BLaER1 (cell line): ENCODE data around the gene SRRD.
A peak's percentile ranks its signal among the peaks of the same experiment; 100 is the strongest.

Experiments used
- H3K27ac ChIP-seq: shearing (Covaris generic); formaldehyde crosslinking; 2 replicates; pipeline ENCODE4 v1.8.1; 2022
- H3K27me3 ChIP-seq: shearing (Covaris generic); formaldehyde crosslinking; 2 replicates; pipeline ENCODE4 v1.8.1; 2022
- H3K36me3 ChIP-seq: shearing (Covaris generic); formaldehyde crosslinking; 2 replicates; pipeline ENCODE4 v1.8.1; 2022
- H3K4me1 ChIP-seq: shearing (Covaris generic); formaldehyde crosslinking; 2 replicates; pipeline ENCODE4 v1.8.1; 2022
- H3K4me2 ChIP-seq: shearing (Covaris generic); formaldehyde crosslinking; 2 replicates; pipeline ENCODE4 v1.8.1; 2022
- H3K4me3 ChIP-seq: shearing (Covaris generic); formaldehyde crosslinking; 2 replicates; pipeline ENCODE4 v1.8.1; 2022
- H3K9ac ChIP-seq: shearing (Covaris generic); formaldehyde crosslinking; 2 replicates; pipeline ENCODE4 v1.8.1; 2022
- H3K9me3 ChIP-seq: shearing (Covaris generic); formaldehyde crosslinking; 2 replicates; pipeline ENCODE4 v1.8.1; 2022
- H4K20me1 ChIP-seq: shearing (Covaris generic); formaldehyde crosslinking; 2 replicates; pipeline ENCODE4 v1.8.1; 2022
- Cebpa-rat ChIP-seq: shearing (Covaris generic); IDR thresholded peaks from 2 replicates; pipeline ENCODE4 v1.8.1; 2022

Gene SRRD

GRCh38 chr22:26481112-26481693, 2.5 kb upstream of the SRRD start:
- H3K27me3 ChIP-seq = no peaks in the 10 kb centered on the region
- peak overlapping the region; percentile 98 for H3K27ac ChIP-seq
- H3K9ac ChIP-seq = peak overlapping the region; percentile 100
- peak overlapping the region; percentile 94 for H3K4me2 ChIP-seq
- no peak for TF ChIP-seq Cebpa-rat
- H3K4me3 ChIP-seq = peak overlapping the region; percentile 90
- peaks cover 22% of the 10 kb centered on the region for H3K36me3 ChIP-seq
- H4K20me1 ChIP-seq = no peaks in the 10 kb centered on the region
- H3K9me3 ChIP-seq = no peaks in the 10 kb centered on the region
- H3K4me1 ChIP-seq = peaks cover 26% of the 10 kb centered on the region

GRCh38 chr22:26481694-26482093, 2.0 kb upstream of the SRRD start:
- H3K4me3 ChIP-seq = peak overlapping the region; percentile 90
- H3K36me3 ChIP-seq = peaks cover 17% of the 10 kb centered on the region
- no peaks in the 10 kb centered on the region for H3K9me3 ChIP-seq
- no peak for TF ChIP-seq Cebpa-rat
- no peaks in the 10 kb centered on the region for H4K20me1 ChIP-seq
- H3K9ac ChIP-seq = peak overlapping the region; percentile 100
- H3K4me2 ChIP-seq = peak overlapping the region; percentile 94
- peak overlapping the region; percentile 98 for H3K27ac ChIP-seq
- H3K27me3 ChIP-seq = no peaks in the 10 kb centered on the region
- peaks cover 31% of the 10 kb centered on the region for H3K4me1 ChIP-seq

GRCh38 chr22:26482161-26482560, 1.5 kb upstream of the SRRD start:
- no peak for TF ChIP-seq Cebpa-rat
- Histone ChIP-seq H3K4me3 (peak overlapping the region; percentile 90), H3K9ac (peak overlapping the region; percentile 100), H3K4me1 (peaks cover 36% of the 10 kb centered on the region), H3K9me3 (no peaks in the 10 kb centered on the region), H3K36me3 (peaks cover 13% of the 10 kb centered on the region), H3K27ac (peak overlapping the region; percentile 98), H3K4me2 (peak overlapping the region; percentile 94), H3K27me3 (no peaks in the 10 kb centered on the region), H4K20me1 (no peaks in the 10 kb centered on the region)

GRCh38 chr22:26483043-26483438, 636 bp upstream of the SRRD start:
- Histone ChIP-seq H3K36me3 (peaks cover 4% of the 10 kb centered on the region), H3K4me1 (peaks cover 44% of the 10 kb centered on the region), H4K20me1 (no peaks in the 10 kb centered on the region), H3K9me3 (no peaks in the 10 kb centered on the region), H3K27ac (peak overlapping the region; percentile 98), H3K27me3 (no peaks in the 10 kb centered on the region), H3K9ac (peak overlapping the region; percentile 100), H3K4me2 (peak overlapping the region; percentile 94), H3K4me3 (peak overlapping the region; percentile 90)
- no peak for TF ChIP-seq Cebpa-rat

- H3K9me3 ChIP-seq = no peaks in the 10 kb centered on the region
- peaks cover 57% of the 10 kb centered on the region for H3K4me1 ChIP-seq
- peak overlapping the region; percentile 100 for H3K9ac ChIP-seq
- TF ChIP-seq Cebpa-rat = no peak
- no peaks in the 10 kb centered on the region for H4K20me1 ChIP-seq
- peak overlapping the region; percentile 98 for H3K27ac ChIP-seq
- no peaks in the 10 kb centered on the region for H3K27me3 ChIP-seq
- H3K4me3 ChIP-seq = peak overlapping the region; percentile 90
- H3K4me2 ChIP-seq = peak overlapping the region; percentile 94
- H3K36me3 ChIP-seq = peaks cover 8% of the 10 kb centered on the region
These were observed 656 bp downstream of the SRRD start for GRCh38 chr22:26484360-26484706.

GRCh38 chr22:26485013-26485412, 1.3 kb downstream of the SRRD start:
- Histone ChIP-seq H3K4me1 (peaks cover 64% of the 10 kb centered on the region), H3K27ac (peak overlapping the region; percentile 98), H3K9ac (peak overlapping the region; percentile 100)

GRCh38 chr22:26485806-26486390, 2.2 kb downstream of the SRRD start:
- Histone ChIP-seq H3K4me1 (peaks cover 73% of the 10 kb centered on the region), H3K36me3 (peaks cover 24% of the 10 kb centered on the region), H3K9me3 (no peaks in the 10 kb centered on the region), H4K20me1 (no peaks in the 10 kb centered on the region), H3K4me2 (peak overlapping the region; percentile 94), H3K27me3 (no peaks in the 10 kb centered on the region), H3K9ac (peak overlapping the region; percentile 100), H3K4me3 (peak overlapping the region; percentile 90), H3K27ac (peak overlapping the region; percentile 98)
- no peak for TF ChIP-seq Cebpa-rat

More at GRCh38 chr22:26485013-26485412, 1.3 kb downstream of the SRRD start:
- Histone ChIP-seq H3K36me3 (peaks cover 15% of the 10 kb centered on the region), H3K27me3 (no peaks in the 10 kb centered on the region), H3K4me2 (peak overlapping the region; percentile 94), H3K9me3 (no peaks in the 10 kb centered on the region), H3K4me3 (peak overlapping the region; percentile 90), H4K20me1 (no peaks in the 10 kb centered on the region)
- TF ChIP-seq Cebpa-rat = no peak

- Histone ChIP-seq H3K4me2 (peak overlapping the region; percentile 94), H3K27me3 (no peaks in the 10 kb centered on the region), H3K4me1 (peaks cover 78% of the 10 kb centered on the region), H3K9ac (peak overlapping the region; percentile 100), H3K9me3 (no peaks in the 10 kb centered on the region), H4K20me1 (no peaks in the 10 kb centered on the region), H3K4me3 (peak overlapping the region; percentile 90), H3K36me3 (peaks cover 29% of the 10 kb centered on the region), H3K27ac (peak overlapping the region; percentile 98)
- 0 out of 2 replicates have a peak, but pooled peaks have one; percentile 26 for TF ChIP-seq Cebpa-rat
These were observed 2.7 kb downstream of the SRRD start for GRCh38 chr22:26486394-26486793.

GRCh38 chr22:26487996-26488395, 4.3 kb downstream of the SRRD start:
- no peaks in the 10 kb centered on the region for H3K27me3 ChIP-seq
- peaks cover 87% of the 10 kb centered on the region for H3K4me1 ChIP-seq
- peaks cover 45% of the 10 kb centered on the region for H3K36me3 ChIP-seq
- H4K20me1 ChIP-seq = no peaks in the 10 kb centered on the region
- no peaks in the 10 kb centered on the region for H3K9me3 ChIP-seq
- H3K4me3 ChIP-seq = peak overlapping the region; percentile 90
- peak overlapping the region; percentile 100 for H3K9ac ChIP-seq
- peak overlapping the region; percentile 94 for H3K4me2 ChIP-seq
- TF ChIP-seq Cebpa-rat = no peak
- H3K27ac ChIP-seq = peak overlapping the region; percentile 98

- H3K4me3 ChIP-seq = peak overlapping the region; percentile 90
- H3K36me3 ChIP-seq = peaks cover 60% of the 10 kb centered on the region
- peak overlapping the region; percentile 94 for H3K4me2 ChIP-seq
- TF ChIP-seq Cebpa-rat = no peak
- peaks cover 100% of the 10 kb centered on the region for H3K4me1 ChIP-seq
- H3K27me3 ChIP-seq = no peaks in the 10 kb centered on the region
- peak overlapping the region; percentile 98 for H3K27ac ChIP-seq
- peak overlapping the region; percentile 100 for H3K9ac ChIP-seq
- H4K20me1 ChIP-seq = no peaks in the 10 kb centered on the region; the same call in 1 of the 2 replicates
- H3K9me3 ChIP-seq = no peaks in the 10 kb centered on the region
These were observed 5.9 kb downstream of the SRRD start for GRCh38 chr22:26489447-26490036.
